IMR-90 (cell line): ENCODE measurements around the gene ATP5F1C. TPM values are rescaled to one million over a fixed set of nuclear protein-coding genes. Genes with fewer than 3 reads are reported as not detected.

Experiments used
- ATAC-seq: fragments of 200-7000 bp; cut with Tn5 transposase; 2 replicates; pipeline ENCODE4 v1.9.1; 2020; ENCODE audit warnings: low read depth, mild to moderate bottlenecking, moderate library complexity
- BruUV-seq: library from RNA; stranded (reverse); fragments of 400-500 nt; replicated peaks from 2 replicates; lab custom pipeline; 2021; lab: Mats Ljungman, UMichigan
- CTCF ChIA-PET: fragments of 300-600 bp; formaldehyde crosslinking; extraction: SDS; loops from one replicate; lab custom pipeline; 2021; ENCODE audit warnings: antibody characterized with exemption; lab: Yijun Ruan, JAX
- POLR2A ChIA-PET: fragments of 300-600 bp; sonication (Branson Sonifier 250); formaldehyde crosslinking; loops from one replicate; lab custom pipeline; 2022; ENCODE audit warnings: antibody characterized with exemption; ENCODE audit not compliant: unreplicated experiment; lab: Charles Lee
- DNase-seq: peaks from one replicate; pipeline ENCODE4 v3.0.0; 2013
- H2AFZ ChIP-seq: replicated peaks from 2 replicates; pipeline ENCODE3; 2013; ENCODE audit warnings: low read length, mild to moderate bottlenecking; ENCODE audit not compliant: poor library complexity
- H2AK5ac ChIP-seq: 2 replicates; pipeline ENCODE4 v1.6.1; 2013; ENCODE audit warnings: low read depth, low read length, inconsistent platforms
- H2AK9ac ChIP-seq: replicated peaks from 2 replicates; pipeline ENCODE3; 2013; ENCODE audit warnings: mild to moderate bottlenecking, low read depth, low read length, moderate library complexity; ENCODE audit not compliant: poor library complexity
- H2BK120ac ChIP-seq: 2 replicates; pipeline ENCODE4 v1.6.1; 2013; ENCODE audit warnings: low read depth, low read length, inconsistent platforms
- H2BK15ac ChIP-seq: 3 replicates; pipeline ENCODE4 v1.6.1; 2013; ENCODE audit warnings: low read depth, low read length, inconsistent platforms
- H2BK20ac ChIP-seq: 2 replicates; pipeline ENCODE4 v1.6.1; 2013; ENCODE audit warnings: low read depth, mild to moderate bottlenecking, inconsistent platforms, low read length, moderate library complexity
- H2BK5ac ChIP-seq: 2 replicates; pipeline ENCODE4 v1.6.1; 2013; ENCODE audit warnings: mild to moderate bottlenecking, low read depth, low read length, inconsistent platforms; ENCODE audit not compliant: poor library complexity, severe bottlenecking
- H3K14ac ChIP-seq: replicated peaks from 2 replicates; pipeline ENCODE4 v1.6.1; 2013; ENCODE audit warnings: low read depth, low read length, inconsistent platforms
- H3K18ac ChIP-seq: 2 replicates; pipeline ENCODE4 v1.6.1; 2013; ENCODE audit warnings: low read depth, low read length, control low read depth
- H3K23ac ChIP-seq: 2 replicates; pipeline ENCODE4 v1.6.1; 2013; ENCODE audit warnings: low read depth, low read length, inconsistent platforms
- H3K27ac ChIP-seq: 2 replicates; pipeline ENCODE4 v1.5.1; 2013; ENCODE audit warnings: mild to moderate bottlenecking, control low read depth, low read length; ENCODE audit not compliant: insufficient read depth
- H3K27me3 ChIP-seq: 2 replicates; pipeline ENCODE4 v1.6.1; 2013; ENCODE audit warnings: low read length; ENCODE audit not compliant: control insufficient read depth, insufficient read depth
- H3K36me3 ChIP-seq: 2 replicates; pipeline ENCODE4 v1.6.1; 2013; ENCODE audit warnings: low read length, mixed read lengths; ENCODE audit not compliant: control insufficient read depth, insufficient read depth
- H3K4ac ChIP-seq: 2 replicates; pipeline ENCODE4 v1.6.1; 2013; ENCODE audit warnings: low read depth, low read length, inconsistent platforms
- H3K4me1 ChIP-seq: 2 replicates; pipeline ENCODE4 v1.6.1; 2013; ENCODE audit warnings: low read length, mixed read lengths; ENCODE audit not compliant: control insufficient read depth, insufficient read depth
- H3K4me2 ChIP-seq: 2 replicates; pipeline ENCODE4 v1.6.1; 2013; ENCODE audit warnings: low read depth, mild to moderate bottlenecking, control low read depth, low read length, moderate library complexity
- H3K4me3 ChIP-seq: 2 replicates; pipeline ENCODE4 v1.5.1; 2013; ENCODE audit warnings: low read depth, mild to moderate bottlenecking, control low read depth, low read length, moderate library complexity; ENCODE audit not compliant: insufficient read depth
- H3K56ac ChIP-seq: 2 replicates; pipeline ENCODE4 v1.6.1; 2013; ENCODE audit warnings: low read length, inconsistent platforms; ENCODE audit not compliant: insufficient read depth; ENCODE audit errors: extremely low read depth
- H3K79me1 ChIP-seq, 2 experiments: 2 replicates each; pipeline ENCODE4 v1.6.1; 2013; ENCODE audit warnings: low read length in 2 of 2, inconsistent platforms in 1 of 2, low read depth in 1 of 2
- H3K9ac ChIP-seq: 2 replicates; pipeline ENCODE4 v1.6.1; 2013; ENCODE audit warnings: low read depth, low read length, control low read depth
- H3K9me1 ChIP-seq: 2 replicates; pipeline ENCODE4 v1.6.1; 2013; ENCODE audit warnings: low read length, inconsistent platforms; ENCODE audit not compliant: insufficient read depth
- H3K9me3 ChIP-seq: 2 replicates; pipeline ENCODE4 v1.6.1; 2013; ENCODE audit warnings: low read length; ENCODE audit not compliant: control insufficient read depth, insufficient read depth
- H4K20me1 ChIP-seq: 2 replicates; pipeline ENCODE4 v1.6.1; 2013; ENCODE audit warnings: low read length, inconsistent platforms; ENCODE audit not compliant: insufficient read depth
- H4K5ac ChIP-seq: 2 replicates; pipeline ENCODE4 v1.6.1; 2013; ENCODE audit warnings: mild to moderate bottlenecking, low read depth, low read length, control low read depth
- H4K8ac ChIP-seq, 2 experiments: 2 replicates each; pipeline ENCODE4 v1.6.1; 2013; ENCODE audit warnings: low read depth in 2 of 2, low read length in 2 of 2, control low read depth in 1 of 2, inconsistent platforms in 1 of 2
- H4K91ac ChIP-seq: 2 replicates; pipeline ENCODE4 v1.6.1; 2013; ENCODE audit warnings: low read depth, low read length, inconsistent platforms; ENCODE audit not compliant: insufficient read depth
- BHLHE40 ChIP-seq: fragments of 150-350 bp; IDR thresholded peaks from 2 replicates; pipeline ENCODE4 v1.6.1; 2016; ENCODE audit warnings: mild to moderate bottlenecking, low read depth, low read length
- CEBPB ChIP-seq: IDR thresholded peaks from 2 replicates; pipeline ENCODE4 v1.6.1; 2012; ENCODE audit warnings: low read depth, low read length, improper control_type of control experiment
- CHD1 ChIP-seq: IDR thresholded peaks from 2 replicates; pipeline ENCODE4 v1.6.1; 2012; ENCODE audit warnings: low read depth, low read length, improper control_type of control experiment
- CTCF ChIP-seq: conservative IDR thresholded peaks from 2 replicates; pipeline ENCODE4 v1.5.1; 2012; ENCODE audit warnings: mild to moderate bottlenecking, low read depth, low read length, improper control_type of control experiment
- ELK1 ChIP-seq: fragments of 150-350 bp; IDR thresholded peaks from 2 replicates; pipeline ENCODE4 v1.6.1; 2016; ENCODE audit warnings: low read depth, mild to moderate bottlenecking, low read length, moderate library complexity, borderline replicate concordance
- FOS ChIP-seq: fragments of 150-350 bp; IDR thresholded peaks from 2 replicates; pipeline ENCODE4 v1.6.1; 2016; ENCODE audit warnings: low read depth, low read length
- MAFK ChIP-seq: IDR thresholded peaks from 2 replicates; pipeline ENCODE4 v1.6.1; 2012; ENCODE audit warnings: low read depth, low read length, improper control_type of control experiment
- MAZ ChIP-seq: IDR thresholded peaks from 2 replicates; pipeline ENCODE4 v1.6.1; 2012; ENCODE audit warnings: low read depth, mild to moderate bottlenecking, low read length, improper control_type of control experiment, moderate library complexity, borderline replicate concordance
- MXI1 ChIP-seq: IDR thresholded peaks from 2 replicates; pipeline ENCODE4 v1.6.1; 2012; ENCODE audit warnings: low read depth, mild to moderate bottlenecking, low read length, moderate library complexity, borderline replicate concordance
- NFE2L2 ChIP-seq: fragments of 150-350 bp; IDR thresholded peaks from 2 replicates; pipeline ENCODE4 v1.6.1; 2016; ENCODE audit warnings: low read depth, mild to moderate bottlenecking, low read length
- POLR2A ChIP-seq: IDR thresholded peaks from 2 replicates; pipeline ENCODE4 v1.6.1; 2012; ENCODE audit warnings: mild to moderate bottlenecking, low read depth, low read length
- RAD21 ChIP-seq: IDR thresholded peaks from 2 replicates; pipeline ENCODE4 v1.6.1; 2012; ENCODE audit warnings: low read length, improper control_type of control experiment
- RCOR1 ChIP-seq: IDR thresholded peaks from 2 replicates; pipeline ENCODE4 v1.6.1; 2012; ENCODE audit warnings: mild to moderate bottlenecking, low read length, improper control_type of control experiment; ENCODE audit not compliant: insufficient replicate concordance
- RFX5 ChIP-seq: IDR thresholded peaks from 2 replicates; pipeline ENCODE4 v1.8.0; 2012; ENCODE audit warnings: low read depth, mild to moderate bottlenecking, low read length, moderate library complexity
- SMC3 ChIP-seq: fragments of 150-350 bp; IDR thresholded peaks from 2 replicates; pipeline ENCODE4 v1.6.1; 2016; ENCODE audit warnings: low read depth, mild to moderate bottlenecking, antibody characterized with exemption, low read length, moderate library complexity
- WGBS, 2 experiments: methylation state at CpG; one replicate each; pipeline versions ENCODE4 v1.1.5 to v1.1.7; 2013; ENCODE audit warnings: missing lambda C conversion rate in 2 of 2; ENCODE audit not compliant: insufficient read length in 1 of 2; ENCODE audit errors: extremely low coverage in 2 of 2; 5-methylcytosine and 5-hydroxymethylcytosine counted together
- dilution Hi-C: fragments of 300-500 bp; cut with HindIII; formaldehyde crosslinking; loops from one replicate; pipeline ENCODE4 v1.14.3; 2018; ENCODE audit warnings: low sequenced_read_pairs; ENCODE audit not compliant: unreplicated experiment
- in situ Hi-C: fragments of 300-500 bp; cut with MboI; formaldehyde crosslinking; loops from 3 replicates; pipeline ENCODE4 v1.14.3; 2019; ENCODE audit warnings: low sequenced_read_pairs, inconsistent platforms, mixed read lengths
- intact Hi-C: fragments of 100-400 bp; cut with micrococcal nuclease; formaldehyde crosslinking; loops from 2 replicates; pipeline ENCODE4 v1.10.0; 2022
- polyA plus RNA-seq, 3 experiments: library from polyadenylated mRNA; depleted of rRNA; stranded (reverse); fragments of >200 nt; gene quantifications; 2 replicates each; pipeline ENCODE4 v1.2.3, GENCODE V29; 2012; ENCODE audit warnings: low replicate concordance in 1 of 3
- total RNA-seq: library from RNA; depleted of rRNA; stranded (reverse); fragments of >200 nt; gene quantifications from 2 replicates; pipeline ENCODE4 v1.2.3, GENCODE V29; 2012

ATP5F1C gene
- total and polyA plus RNA-seq, 2 of the 4 experiments (the other 2 are of a cell fraction) = 357 to 367 TPM

DNA sequence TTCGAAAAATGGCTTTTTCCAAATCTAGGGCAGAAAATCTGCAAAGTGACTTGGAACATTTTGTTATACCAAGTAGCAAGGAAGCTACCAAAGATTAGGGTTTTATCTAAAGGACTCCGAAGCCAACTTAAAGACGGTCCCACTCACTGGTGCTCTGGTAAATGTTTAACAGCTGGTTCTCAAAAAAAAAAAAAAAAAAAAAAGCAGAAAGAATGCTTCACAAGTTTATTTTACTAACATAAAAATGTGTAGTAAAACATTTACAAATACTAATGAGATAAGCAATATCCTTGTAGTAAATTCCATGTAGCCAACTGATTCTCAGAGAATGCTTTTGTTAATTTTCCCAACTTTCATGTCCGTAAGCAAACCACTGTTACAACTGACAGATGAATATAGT, 68.7 kb downstream of the ATP5F1C start:
- CTCF ChIA-PET = interaction anchor here (0.6 kb wide), 2 partner anchors 274 to 1254 kb away, joined by 6 to 7 read pairs; no protein-coding TSS in a partner anchor
- BruUV-seq = no TSS peak
- peak overlapping the region; percentile 96 for H3K4me2 ChIP-seq

More for the DNA sequence above, 68.7 kb downstream of the ATP5F1C start:
- Histone ChIP-seq H3K4me3 (peak overlapping the region; percentile 11; the same call in 1 of the 2 replicates), H2BK120ac (no peak overlapping the region), H2BK20ac (no peak overlapping the region), H3K4me1 (peaks cover 4% of the 10 kb centered on the region), H3K4ac (no peak overlapping the region), H2BK5ac (no peak overlapping the region), H3K9ac (no peak overlapping the region), H2AK9ac (no peak overlapping the region), H3K18ac (no peak overlapping the region), H3K9me3 (peaks cover 2% of the 10 kb centered on the region; the same call in 1 of the 2 replicates), H3K27ac (no peak overlapping the region), H3K14ac (no peak overlapping the region), H3K56ac (no peak overlapping the region), H2AK5ac (no peak overlapping the region), H2AFZ (no peak overlapping the region), H3K23ac (no peak overlapping the region), H4K91ac (no peak overlapping the region), H4K20me1 (no peaks in the 10 kb centered on the region; the same call in 1 of the 2 replicates), H3K27me3 (no peaks in the 10 kb centered on the region), H4K8ac (no peak overlapping the region), H3K36me3 (no peaks in the 10 kb centered on the region), H3K79me1 (peaks cover 11 to 14% of the 10 kb centered on the region in 2 experiments; a peak in 3 of 4 replicates), H2BK15ac (no peak overlapping the region), H4K5ac (no peak overlapping the region), H3K9me1 (no peaks in the 10 kb centered on the region)
- dilution Hi-C loops (no loop called here), intact Hi-C loops (no loop called here), in situ Hi-C loops (no loop called here)
- no CpG with 5 or more reads among the region's 4 CpGs for WGBS, 2 experiments
- POLR2A ChIA-PET = no interaction called here
- DNase-seq (peak; percentile 4), ATAC-seq (peak; percentile 66)
- TF ChIP-seq RFX5 (no peak), RAD21 (no peak), RCOR1 (no peak), MAFK (no peak), MXI1 (no peak), BHLHE40 (no peak), CTCF (no peak), CHD1 (no peak), FOS (no peak), CEBPB (no peak), ELK1 (no peak), SMC3 (no peak), POLR2A (no peak), MAZ (no peak), NFE2L2 (no peak)
